K562 (cell line): Measurements from ENCODE around the gene GARIN5B. TPM values are rescaled to one million over a fixed set of nuclear protein-coding genes. Genes with fewer than 3 reads are reported as not detected.

Experiments
- ATAC-seq: fragments of 200-7000 bp; cut with Tn5 transposase; 3 replicates; pipeline ENCODE4 v1.9.1; 2020; ENCODE audit warnings: moderate library complexity
- BruUV-seq: library from RNA; stranded (reverse); fragments of 400-500 nt; replicated peaks from 2 replicates; lab custom pipeline; 2021; lab: Mats Ljungman, UMichigan
- CTCF ChIA-PET: fragments of 300-600 bp; formaldehyde crosslinking; extraction: SDS; loops from one replicate; lab custom pipeline; 2021; ENCODE audit warnings: low intra/inter-chr PET ratio; lab: Yijun Ruan, JAX
- POLR2A ChIA-PET: fragments of 300-600, 350-650 bp; sonication (Branson Sonifier 250); formaldehyde crosslinking; extraction: SDS; loops from one replicate; lab custom pipeline; 2021; ENCODE audit warnings: antibody characterized with exemption, inconsistent platforms; lab: Yijun Ruan, JAX
- DNase-seq, 4 experiments: peaks; one replicate each; pipeline versions ENCODE4 v3.0.0 to v3.0.0-alpha.2; 2011 to 2018; ENCODE audit warnings: low spot score in 3 of 4, mixed read lengths in 3 of 4; ENCODE audit errors: extremely low read depth in 1 of 4
- FAIRE-seq: peaks from 2 replicates; lab custom pipeline; 2011; peaks lifted over from hg19 to GRCh38; lab: Jason Lieb, UNC
- H2AFZ ChIP-seq: 2 replicates; pipeline ENCODE4 v1.6.0; 2011; ENCODE audit warnings: low read depth, low read length, control low read depth, inconsistent platforms
- H3K27ac ChIP-seq: fragments of 200-600 bp; 3 replicates; pipeline ENCODE4 v1.8.0; 2011; ENCODE audit warnings: low read depth, mild to moderate bottlenecking, control low read depth, inconsistent platforms, low read length, moderate library complexity, mixed read lengths; ENCODE audit errors: extremely low read depth
- H3K27me3 ChIP-seq, 2 experiments: fragments of 300-600 bp in 1 of 2; 2 replicates in 1 of 2; 3 replicates in 1 of 2; pipeline versions ENCODE4 v1.6.0 to v1.8.0; 2011; ENCODE audit warnings: inconsistent platforms in 2 of 2, low read length in 2 of 2, mild to moderate bottlenecking in 1 of 2, mixed read lengths in 1 of 2, moderate library complexity in 1 of 2; ENCODE audit not compliant: control insufficient read depth in 2 of 2, insufficient read depth in 2 of 2
- H3K36me3 ChIP-seq: fragments of 300-600 bp; 3 replicates; pipeline ENCODE4 v1.8.0; 2011; ENCODE audit warnings: mild to moderate bottlenecking, low read length, inconsistent platforms; ENCODE audit not compliant: control insufficient read depth, insufficient read depth
- H3K4me1 ChIP-seq, 2 experiments: fragments of 200-600 bp in 1 of 2; replicated peaks in 1 of 2; 2 replicates in 1 of 2; 3 replicates in 1 of 2; pipeline versions ENCODE4 v1.5.1 to v1.8.0; 2011; ENCODE audit warnings: inconsistent platforms in 2 of 2, low read length in 2 of 2, mild to moderate bottlenecking in 1 of 2, mixed read lengths in 1 of 2, moderate library complexity in 1 of 2; ENCODE audit not compliant: control insufficient read depth in 2 of 2, insufficient read depth in 2 of 2
- H3K4me2 ChIP-seq: 2 replicates; pipeline ENCODE4 v1.6.1; 2011; ENCODE audit warnings: low read length, control low read depth, inconsistent platforms, mixed read lengths; ENCODE audit not compliant: insufficient read depth
- H3K4me3 ChIP-seq: fragments of 200-600 bp; sonication (generic), shearing (Covaris generic); 2 replicates; pipeline ENCODE4 v1.5.1; 2016; ENCODE audit warnings: control low read depth, inconsistent platforms
- H3K79me2 ChIP-seq: fragments of 200-600 bp; 3 replicates; pipeline ENCODE4 v1.8.0; 2011; ENCODE audit warnings: low read length, inconsistent platforms; ENCODE audit not compliant: control insufficient read depth, insufficient read depth
- H3K9ac ChIP-seq, 2 experiments: 2 replicates each; pipeline versions ENCODE4 v1.6.0 to v1.6.1; 2011; ENCODE audit warnings: low read depth in 2 of 2, low read length in 2 of 2, control low read depth in 1 of 2, inconsistent platforms in 1 of 2, mild to moderate bottlenecking in 1 of 2, mixed read lengths in 1 of 2; ENCODE audit not compliant: insufficient read depth in 1 of 2
- H3K9me1 ChIP-seq: one replicate; pipeline ENCODE4 v1.6.0; 2011; ENCODE audit warnings: inconsistent platforms, mild to moderate bottlenecking, low read length, moderate library complexity; ENCODE audit not compliant: control insufficient read depth, insufficient read depth
- H3K9me3 ChIP-seq: replicated peaks from 2 replicates; pipeline ENCODE4 v1.5.1; 2011; ENCODE audit warnings: low read depth, low read length, inconsistent platforms; ENCODE audit not compliant: control insufficient read depth, insufficient read depth
- H4K20me1 ChIP-seq: replicated peaks from 2 replicates; pipeline ENCODE4 v1.6.1; 2011; ENCODE audit warnings: low read length, inconsistent platforms, mixed read lengths; ENCODE audit not compliant: control insufficient read depth, insufficient read depth
- KLF6 ChIP-seq: fragments of 250-450 bp; sonication (Bioruptor Pico); IDR thresholded peaks from 2 replicates; pipeline ENCODE4 v1.4.0; 2020; ENCODE audit warnings: mild to moderate bottlenecking, moderate library complexity, borderline replicate concordance
- MEF2D ChIP-seq: conservative IDR thresholded peaks from 2 replicates; pipeline ENCODE4 v1.6.1; 2016; ENCODE audit warnings: low read depth, missing genetic modification characterization, missing compliant biosample characterization
- MGA ChIP-seq: fragments of 450-650 bp; IDR thresholded peaks from 2 replicates; pipeline ENCODE4 v1.6.1; 2016; ENCODE audit warnings: mild to moderate bottlenecking, moderate library complexity
- ZNF184 ChIP-seq: sonication (generic); formaldehyde crosslinking; IDR thresholded peaks from 2 replicates; pipeline ENCODE4 v1.5.0; 2020; ENCODE audit warnings: missing genetic modification reagents
- WGBS: fragments of 100-300 bp; shearing (Covaris generic); methylation state at CpG from one replicate; pipeline ENCODE4 v1.1.6; 2016; ENCODE audit warnings: low coverage, mixed read lengths; ENCODE audit not compliant: insufficient coverage; ENCODE audit errors: missing lambda C conversion rate; 5-methylcytosine and 5-hydroxymethylcytosine counted together
- in situ Hi-C: fragments of 300-500 bp; cut with MboI; formaldehyde crosslinking; loops from 4 replicates; pipeline ENCODE4 v1.15.0; 2018; ENCODE audit warnings: inconsistent platforms, mixed read lengths
- intact Hi-C: fragments of 100-400 bp; cut with micrococcal nuclease; formaldehyde crosslinking; loops from 2 replicates; pipeline ENCODE4 v1.14.2; 2022
- polyA plus RNA-seq, 8 experiments: library from polyadenylated mRNA; depleted of rRNA in 4 of 8; stranded (reverse) in 5 of 8; unstranded in 3 of 8; fragments of >200 nt; fragmentation: Nextera tagmentation in 2 of 8; fragmentation: Illumina TruSeq in 1 of 8; extraction: Ambion mirVana in 2 of 8; extraction: Trizol in 1 of 8; gene quantifications; 2 replicates each; pipeline versions ENCODE4 v1.2.1 to v1.2.3, GENCODE V29; 2011 to 2014; ENCODE audit warnings: inconsistent platforms in 1 of 8, missing spikeins in 1 of 8
- total RNA-seq, 7 experiments: library from RNA; depleted of rRNA in 6 of 7; stranded (reverse); fragments of >200 nt in 6 of 7; fragmentation: Illumina TruSeq in 2 of 7; extraction: Trizol in 2 of 7; gene quantifications; 2 replicates each; pipeline versions ENCODE4 v1.2.1 to v1.2.3, GENCODE V29; 2011 to 2021; ENCODE audit warnings: low replicate concordance in 1 of 7
- TF ChIP-seq, protein P1 (sequence below): fragments of 250-450 bp; sonication (Bioruptor Pico); IDR thresholded peaks from 2 replicates; pipeline ENCODE4 v1.4.0; 2020; ENCODE audit warnings: borderline replicate concordance

GARIN5B gene
- total and polyA plus RNA-seq, 9 of the 15 experiments (the other 6 are each of a cell fraction or from before 2014, with no cell fraction given), result not detected

GRCh38 chr19:55389386-55390317 lies 26.6 kb upstream of the GARIN5B start:
- H3K27ac ChIP-seq, result peak overlapping the region; percentile 20; the same call in 1 of the 3 replicates
- BruUV-seq, result no TSS peak
- TF ChIP-seq, protein P1, sequence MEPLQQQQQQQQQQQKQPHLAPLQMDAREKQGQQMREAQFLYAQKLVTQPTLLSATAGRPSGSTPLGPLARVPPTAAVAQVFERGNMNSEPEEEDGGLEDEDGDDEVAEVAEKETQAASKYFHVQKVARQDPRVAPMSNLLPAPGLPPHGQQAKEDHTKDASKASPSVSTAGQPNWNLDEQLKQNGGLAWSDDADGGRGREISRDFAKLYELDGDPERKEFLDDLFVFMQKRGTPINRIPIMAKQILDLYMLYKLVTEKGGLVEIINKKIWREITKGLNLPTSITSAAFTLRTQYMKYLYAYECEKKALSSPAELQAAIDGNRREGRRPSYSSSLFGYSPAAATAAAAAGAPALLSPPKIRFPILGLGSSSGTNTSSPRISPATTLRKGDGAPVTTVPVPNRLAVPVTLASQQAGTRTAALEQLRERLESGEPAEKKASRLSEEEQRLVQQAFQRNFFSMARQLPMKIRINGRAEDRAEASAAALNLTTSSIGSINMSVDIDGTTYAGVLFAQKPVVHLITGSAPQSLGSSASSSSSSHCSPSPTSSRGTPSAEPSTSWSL (CRISPR knock-in tag), result no peak
- TF ChIP-seq ZNF184 (CRISPR knock-in tag), result no peak
- TF ChIP-seq MGA, result no peak
- no peak for TF ChIP-seq KLF6
- TF ChIP-seq MEF2D (tag), result no peak

More at GRCh38 chr19:55389386-55390317, 26.6 kb upstream of the GARIN5B start:
- 80% methylated on average over 21 of the region's 21 CpGs for WGBS
- FAIRE-seq (no peak), ATAC-seq (no peak), DNase-seq (no peak)
- no peak overlapping the region for H2AFZ ChIP-seq
- H3K79me2 ChIP-seq, result peaks cover 48% of the 10 kb centered on the region
- H3K36me3 ChIP-seq, result peaks cover 55% of the 10 kb centered on the region
- H4K20me1 ChIP-seq, result peaks cover 54% of the 10 kb centered on the region
- peaks cover 47 to 65% of the 10 kb centered on the region in 2 experiments for H3K4me1 ChIP-seq
- intact Hi-C loops (loop anchor here (5.0 kb wide), 2 partner anchors 63 to 87 kb away; no protein-coding TSS in a partner anchor), in situ Hi-C loops (no loop called here)
- H3K4me2 ChIP-seq, result peak overlapping the region; percentile 94
- no peaks in the 10 kb centered on the region for H3K9me3 ChIP-seq
- no peaks in the 10 kb centered on the region for H3K27me3 ChIP-seq
- H3K9ac ChIP-seq, result peak overlapping the region; percentile 13 to 98; a peak in 3 of 4 replicates
- H3K9me1 ChIP-seq, result peaks cover 19% of the 10 kb centered on the region
- no peak overlapping the region for H3K4me3 ChIP-seq
- CTCF ChIA-PET, result no interaction called here
- POLR2A ChIA-PET, result interaction anchor here (0.6 to 12.9 kb wide), 9 partner anchors 9 to 506 kb away, joined by 3 to 195 read pairs (median 4); partner anchors contain the start of gene UBE2S
